NK-92 (cell line): ENCODE data around the gene USP32.

ENCODE experiments used
- DNase-seq: peaks from one replicate; lab custom pipeline; 2025; ENCODE audit not compliant: unreplicated experiment; lab: John Stamatoyannopoulos, UW

Gene USP32

GRCh38 chr17:60138769-60139437 lies 253.0 kb downstream of the USP32 start:
- no peak for DNase-seq

- DNase-seq: no peak
Observed at GRCh38 chr17:60137731-60138130, 254.2 kb downstream of the USP32 start.

GRCh38 chr17:60135951-60136666 lies 255.8 kb downstream of the USP32 start:
- no peak for DNase-seq

GRCh38 chr17:60135151-60135950 lies 256.6 kb downstream of the USP32 start:
- DNase-seq: no peak

- DNase-seq: no peak
Observed at GRCh38 chr17:60134396-60135150, 257.4 kb downstream of the USP32 start.

- no peak for DNase-seq
Observed at GRCh38 chr17:60130466-60130865, 261.5 kb downstream of the USP32 start.

- DNase-seq: no peak
Observed at GRCh38 chr17:60129164-60129563, 262.8 kb downstream of the USP32 start.
